Sigmoid colon (tissue), 7 donors: ENCODE data around the gene HIBADH. TPM values are rescaled to one million over a fixed set of nuclear protein-coding genes. Genes with fewer than 3 reads are reported as not detected.
A peak's percentile ranks its signal among the peaks of the same experiment; 100 is the strongest.

Experiments used
- DNase-seq: peaks from one replicate; pipeline ENCODE4 v3.0.0-alpha.2; 2019
- H3K27ac ChIP-seq, 4 donors: fragments of 200-600 bp; sonication (generic); one replicate each; pipeline ENCODE4 v1.5.1; 2016 to 2019; ENCODE audit warnings: mild to moderate bottlenecking in 1 of 4
- H3K27me3 ChIP-seq, 3 donors: fragments of 200-600 bp; sonication (generic); one replicate each; pipeline ENCODE4 v1.5.1; 2019; ENCODE audit warnings: mild to moderate bottlenecking in 1 of 3
- H3K36me3 ChIP-seq, 4 donors: fragments of 200-600 bp; sonication (generic); one replicate each; pipeline ENCODE4 v1.5.1; 2016 to 2019
- H3K4me1 ChIP-seq, 4 donors: fragments of 200-600 bp; sonication (generic); one replicate each; pipeline ENCODE4 v1.5.1; 2017 to 2019
- H3K4me3 ChIP-seq, 4 donors: fragments of 200-600 bp; sonication (generic); one replicate each; pipeline ENCODE4 v1.5.1; 2017 to 2019; ENCODE audit warnings: mild to moderate bottlenecking in 2 of 4, moderate library complexity in 1 of 4
- H3K9me3 ChIP-seq, 4 donors: fragments of 200-600 bp in 3 of 4; sonication (generic) in 3 of 4; one replicate each; pipeline versions ENCODE4 v1.5.1 to v1.6.1; 2013 to 2019
- CTCF ChIP-seq, 4 experiments: fragments of 450-650 bp in 3 of 4; fragments of 200-600 bp in 1 of 4; IDR thresholded peaks; one replicate each; pipeline ENCODE4 v1.5.1; 2016 to 2019; ENCODE audit warnings: antibody characterized with exemption in 4 of 4, mild to moderate bottlenecking in 3 of 4, moderate library complexity in 2 of 4
- EP300 ChIP-seq, 4 donors: sonication (generic); formaldehyde crosslinking; IDR thresholded peaks; one replicate each; pipeline ENCODE4 v1.6.1; 2017; ENCODE audit warnings: antibody characterized with exemption in 4 of 4
- POLR2A ChIP-seq, 2 donors: fragments of 450-650 bp; IDR thresholded peaks; one replicate each; pipeline ENCODE4 v1.6.1; 2016; ENCODE audit warnings: antibody characterized with exemption in 2 of 2, mild to moderate bottlenecking in 2 of 2, moderate library complexity in 2 of 2
- POLR2AphosphoS5 ChIP-seq, 4 donors: sonication (generic); formaldehyde crosslinking; IDR thresholded peaks; one replicate each; pipeline ENCODE4 v1.6.1; 2017; ENCODE audit warnings: antibody characterized with exemption in 4 of 4
- whole genome bisulfite sequencing, 2 donors: extraction: QIAGEN DNeasy Blood & Tissue Kit; methylation state at CpG; one replicate each; pipeline ENCODE4 v1.1.7; 2013; 5-methylcytosine and 5-hydroxymethylcytosine counted together
- intact Hi-C: fragments of 100-400 bp; cut with DNase I; formaldehyde crosslinking; loops from one replicate; pipeline ENCODE4 v1.15.1; 2023
- polyA plus RNA-seq, 3 donors: library from polyadenylated mRNA; stranded (reverse); fragments of 200-250 nt; gene quantifications; one replicate each; pipeline ENCODE4 v1.2.3, GENCODE V29; 2013
- total RNA-seq, 4 donors: library from RNA; depleted of rRNA; stranded (reverse); fragments of >200 nt; gene quantifications; one replicate each; pipeline ENCODE4 v1.1.0, GENCODE V29; 2016
- donor health status: healthy with polysubstance abuse.
- donor health status: Bipolar disorder and iron deficiency.
- donor health status: healthy.

HIBADH gene
- total and polyA plus RNA-seq, 7 donors: 23.4 to 89.5 (median 63.5) TPM

DNA sequence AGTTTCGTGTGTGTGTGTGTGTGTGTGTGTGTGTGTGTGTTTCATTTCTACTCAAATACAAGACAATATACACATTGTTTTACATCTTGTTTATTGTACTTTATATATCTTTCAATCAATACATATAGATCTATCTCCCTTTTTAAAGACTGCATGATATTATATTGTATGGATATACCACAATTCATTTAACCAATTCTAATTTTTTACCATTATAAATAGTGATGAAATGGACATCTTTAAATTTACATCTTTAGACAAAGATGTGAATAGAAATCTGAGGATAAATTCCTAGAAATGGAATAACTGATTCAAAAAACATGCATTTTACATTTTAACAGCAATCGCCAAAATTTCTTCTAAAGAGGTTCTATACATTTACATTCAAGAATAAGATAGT lies 23.2 kb upstream of the HIBADH start:
- Histone ChIP-seq H3K36me3 (no peaks in the 10 kb centered on the region), H3K27me3 (no peaks in the 10 kb centered on the region), H3K4me1 (no peaks in the 10 kb centered on the region), H3K27ac (no peak overlapping the region), H3K9me3 (no peaks in the 10 kb centered on the region), H3K4me3 (no peak overlapping the region)
- WGBS, 2 donors: 66 to 83% methylated on average over 2 of the region's 2 CpGs
- DNase-seq: no peak
- TF ChIP-seq POLR2AphosphoS5 (IDR thresholded peaks at IDR 0.05): no peak
- TF ChIP-seq POLR2A (IDR thresholded peaks at IDR 0.05): no peak
- no peak for TF ChIP-seq EP300 (IDR thresholded peaks at IDR 0.05)
- no peak for TF ChIP-seq CTCF (IDR thresholded peaks at IDR 0.05)
- intact Hi-C loops: no loop called here

DNA sequence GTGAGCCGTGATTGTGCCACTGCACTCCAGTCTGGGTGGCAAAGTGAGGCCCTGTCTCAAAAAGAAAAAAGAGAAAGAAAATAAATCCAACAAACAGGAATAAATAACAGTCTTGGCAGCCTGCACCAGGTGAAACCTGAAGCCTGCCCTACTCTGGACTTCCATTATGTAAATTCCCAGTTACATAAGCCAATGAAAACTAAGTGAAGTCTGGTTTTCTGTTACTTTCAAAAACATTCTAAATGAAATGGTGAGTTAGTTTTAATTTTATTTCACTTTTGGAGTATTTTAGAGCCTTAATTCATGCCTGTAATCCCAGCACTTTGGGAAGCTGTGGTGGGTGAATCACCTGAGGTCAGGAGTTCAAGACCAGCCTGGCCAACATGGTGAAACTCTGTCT lies 22.5 kb upstream of the HIBADH start:
- no peak overlapping the region for H3K4me3 ChIP-seq
- TF ChIP-seq POLR2AphosphoS5 (IDR thresholded peaks at IDR 0.05): no peak
- no peaks in the 10 kb centered on the region for H3K4me1 ChIP-seq
- H3K27ac ChIP-seq: no peak overlapping the region
- DNase-seq: no peak
- intact Hi-C loops: no loop called here
- WGBS, 2 donors: 98% methylated on average over 1 of the region's 1 CpG
- H3K27me3 ChIP-seq: no peaks in the 10 kb centered on the region
- H3K36me3 ChIP-seq: no peaks in the 10 kb centered on the region
- no peaks in the 10 kb centered on the region for H3K9me3 ChIP-seq

GRCh38 chr7:27684491-27684890 lies 21.8 kb upstream of the HIBADH start:
- intact Hi-C loops: no loop called here

GRCh38 chr7:27680610-27681009 lies 17.9 kb upstream of the HIBADH start:
- Histone ChIP-seq H3K9me3 (no peaks in the 10 kb centered on the region), H3K27me3 (no peaks in the 10 kb centered on the region), H3K27ac (no peak overlapping the region), H3K36me3 (no peaks in the 10 kb centered on the region), H3K4me3 (no peak overlapping the region), H3K4me1 (peaks cover 0 to 16% (median 15%) of the 10 kb centered on the region in 4 donors)
- DNase-seq: no peak
- intact Hi-C loops: no loop called here
- 62 to 65% methylated on average over 1 of the region's 1 CpG for WGBS, 2 donors
- TF ChIP-seq CTCF (IDR thresholded peaks at IDR 0.05): no peak
- TF ChIP-seq EP300 (IDR thresholded peaks at IDR 0.05): no peak
- no peak for TF ChIP-seq POLR2AphosphoS5 (IDR thresholded peaks at IDR 0.05)
- no peak for TF ChIP-seq POLR2A (IDR thresholded peaks at IDR 0.05)

More at GRCh38 chr7:27684491-27684890, 21.8 kb upstream of the HIBADH start:
- no peaks in the 10 kb centered on the region for H3K27me3 ChIP-seq
- WGBS, 2 donors: 84 to 91% methylated on average over 4 of the region's 4 CpGs
- no peak overlapping the region for H3K27ac ChIP-seq
- H3K4me1 ChIP-seq: no peaks in the 10 kb centered on the region
- H3K9me3 ChIP-seq: no peaks in the 10 kb centered on the region
- H3K36me3 ChIP-seq: no peaks in the 10 kb centered on the region
- H3K4me3 ChIP-seq: no peak overlapping the region
- DNase-seq: no peak
- TF ChIP-seq EP300 (IDR thresholded peaks at IDR 0.05): no peak
- TF ChIP-seq CTCF (IDR thresholded peaks at IDR 0.05): no peak
- TF ChIP-seq POLR2A (IDR thresholded peaks at IDR 0.05): no peak
- no peak for TF ChIP-seq POLR2AphosphoS5 (IDR thresholded peaks at IDR 0.05)

- intact Hi-C loops: no loop called here
- no peaks in the 10 kb centered on the region for H3K9me3 ChIP-seq
- DNase-seq: no peak
- peak overlapping the region; percentile 58 to 81 (median 68) for H3K27ac ChIP-seq
- H3K36me3 ChIP-seq: no peaks in the 10 kb centered on the region
- TF ChIP-seq POLR2A (IDR thresholded peaks at IDR 0.05) (no peak), EP300 (IDR thresholded peaks at IDR 0.05) (no peak), CTCF (IDR thresholded peaks at IDR 0.05) (no peak), POLR2AphosphoS5 (IDR thresholded peaks at IDR 0.05) (no peak)
- peaks cover 0 to 16% (median 15%) of the 10 kb centered on the region in 4 donors for H3K4me1 ChIP-seq
- H3K27me3 ChIP-seq: no peaks in the 10 kb centered on the region
- H3K4me3 ChIP-seq: no peak overlapping the region
- WGBS, 2 donors: 88 to 91% methylated on average over 2 of the region's 2 CpGs
These were observed 16.1 kb upstream of the HIBADH start for GRCh38 chr7:27678617-27679260.
